Upper lobe of left lung (tissue), 4 donors: ENCODE data around the gene GNAS.
A peak's percentile ranks its signal among the peaks of the same experiment; 100 is the strongest.

ENCODE experiments used
- CTCF ChIP-seq, 6 experiments: fragments of 450-650 bp in 4 of 6; fragments of 200-600 bp in 2 of 6; sonication (generic) in 2 of 6; IDR thresholded peaks; one replicate each; pipeline ENCODE4 v1.5.1; 2016 to 2019; ENCODE audit warnings: antibody characterized with exemption in 6 of 6
- EP300 ChIP-seq, 4 donors: sonication (generic); formaldehyde crosslinking; IDR thresholded peaks; one replicate each; pipeline ENCODE4 v1.5.1; 2017; ENCODE audit warnings: antibody characterized with exemption in 4 of 4, control low read depth in 2 of 4
- POLR2A ChIP-seq, 4 donors: fragments of 450-650 bp; IDR thresholded peaks; one replicate each; pipeline ENCODE4 v1.5.1; 2016 to 2017; ENCODE audit warnings: antibody characterized with exemption in 4 of 4, mild to moderate bottlenecking in 2 of 4
- POLR2AphosphoS5 ChIP-seq, 2 donors: sonication (generic); formaldehyde crosslinking; IDR thresholded peaks; one replicate each; pipeline ENCODE4 v1.5.1; 2017; ENCODE audit warnings: antibody characterized with exemption in 2 of 2

- TF ChIP-seq POLR2A (IDR thresholded peaks at IDR 0.05) (no peak), CTCF (IDR thresholded peaks at IDR 0.05) (peak; percentile 73 to 86 (median 81)), EP300 (IDR thresholded peaks at IDR 0.05) (no peak), POLR2AphosphoS5 (IDR thresholded peaks at IDR 0.05) (no peak)
These were observed 17.9 kb downstream of the GNAS start for GRCh38 chr20:58870293-58871014.
